Glomerular endothelial cell (primary cell): ENCODE measurements around the gene FHIT. TPM values are rescaled to one million over a fixed set of nuclear protein-coding genes. Genes with fewer than 3 reads are reported as not detected.
"Not testable (repeated sequence)": the region's sequence is repeated elsewhere in the genome, so short reads cannot be mapped to it uniquely, and the experiment has no call there.

Source experiments
- DNase-seq: peaks from one replicate; pipeline ENCODE4 v3.0.0-alpha.2; 2011; ENCODE audit warnings: low read depth, low spot score; ENCODE audit errors: extremely low read depth
- total RNA-seq: library from RNA; depleted of rRNA; stranded (reverse); fragments of >200 nt; gene quantifications from 2 replicates; pipeline ENCODE4 v1.2.3, GENCODE V29; 2015

The FHIT gene
- total RNA-seq, 1 donor from 2014 or later = 8.1 TPM

GRCh38 chr3:60949146-60949545, 302.1 kb downstream of the FHIT start:
- DNase-seq = no peak

DNA sequence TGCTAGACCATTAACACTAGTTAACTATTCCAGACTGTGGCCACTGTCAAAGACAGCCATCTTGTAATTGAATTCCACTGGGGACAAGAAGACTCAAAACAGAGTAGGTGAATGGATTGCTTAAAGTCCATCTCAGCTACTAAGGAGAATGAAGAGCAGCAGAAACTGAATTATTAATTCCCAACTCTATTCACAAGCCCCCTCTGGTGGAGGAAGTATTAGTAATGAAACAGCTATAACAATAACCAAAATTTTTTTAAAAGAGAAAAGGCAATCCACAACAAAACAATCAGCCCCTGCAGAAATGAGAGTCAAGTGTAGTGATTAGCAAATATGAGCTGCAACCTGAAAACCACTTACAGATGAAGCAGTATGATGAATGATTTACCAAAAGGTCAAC, 302.8 kb downstream of the FHIT start:
- no peak for DNase-seq

GRCh38 chr3:60935709-60936108, 315.5 kb downstream of the FHIT start:
- DNase-seq = no peak

DNA sequence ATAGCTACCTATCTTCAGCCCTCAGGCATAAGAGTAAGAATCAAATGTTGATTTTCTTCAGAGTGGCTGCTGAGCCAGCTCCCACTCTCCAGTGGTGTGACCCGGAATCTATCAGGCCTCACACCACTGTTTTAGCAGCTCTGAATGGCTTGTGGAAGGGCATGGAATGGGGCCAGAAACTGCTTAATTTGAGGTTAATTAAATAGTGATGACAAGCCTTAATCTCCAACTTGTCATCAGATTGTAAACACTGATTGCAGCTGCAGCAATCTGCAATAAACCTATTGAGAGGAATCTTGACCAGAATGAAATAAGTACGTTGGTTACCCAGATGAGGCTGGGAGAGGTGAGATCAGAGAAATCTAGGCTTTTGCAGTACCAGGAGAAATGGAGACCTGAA, 317.4 kb downstream of the FHIT start:
- DNase-seq = no peak

DNA sequence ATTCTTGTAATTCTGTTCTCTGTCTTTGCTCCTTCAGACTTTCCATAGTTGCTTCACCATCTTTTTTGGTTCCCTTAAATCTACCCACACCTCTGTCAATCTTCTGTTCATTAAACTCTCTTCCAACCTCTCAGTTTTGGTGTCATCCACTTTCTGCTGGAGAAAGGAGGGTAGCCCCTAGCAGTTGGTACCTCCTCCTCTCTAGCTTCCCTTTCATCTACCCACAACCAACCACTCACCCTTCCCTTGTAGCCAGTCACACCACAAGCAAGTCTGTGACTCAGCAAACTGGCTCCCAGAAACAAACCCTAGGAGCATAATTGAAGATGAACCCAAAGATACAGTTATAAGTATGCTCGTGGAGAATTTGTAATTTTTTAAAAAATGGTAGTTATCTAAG, 318.6 kb downstream of the FHIT start:
- no peak for DNase-seq

DNA sequence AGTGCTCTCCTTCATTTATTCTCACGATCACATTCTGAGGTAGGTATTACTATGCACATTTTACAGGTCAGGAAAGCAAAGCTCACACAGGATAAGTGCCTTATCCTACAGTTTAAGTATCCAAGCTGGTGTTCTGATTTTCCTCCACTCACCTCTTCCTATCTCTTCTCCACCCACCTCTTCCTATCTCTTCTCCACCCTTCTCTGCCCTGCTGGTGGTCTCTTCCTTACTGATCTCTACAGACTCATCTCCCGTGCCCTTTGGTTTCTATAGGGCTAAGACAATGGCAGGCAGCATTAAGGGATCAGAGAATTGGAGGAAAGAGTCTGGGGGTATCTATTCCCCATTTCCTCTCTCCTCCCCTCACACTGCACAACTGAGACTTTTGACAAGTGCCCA, 319.1 kb downstream of the FHIT start:
- DNase-seq = no peak

GRCh38 chr3:60931452-60931851, 319.8 kb downstream of the FHIT start:
- DNase-seq = no peak

GRCh38 chr3:60920519-60920918, 330.7 kb downstream of the FHIT start:
- DNase-seq = no peak

DNA sequence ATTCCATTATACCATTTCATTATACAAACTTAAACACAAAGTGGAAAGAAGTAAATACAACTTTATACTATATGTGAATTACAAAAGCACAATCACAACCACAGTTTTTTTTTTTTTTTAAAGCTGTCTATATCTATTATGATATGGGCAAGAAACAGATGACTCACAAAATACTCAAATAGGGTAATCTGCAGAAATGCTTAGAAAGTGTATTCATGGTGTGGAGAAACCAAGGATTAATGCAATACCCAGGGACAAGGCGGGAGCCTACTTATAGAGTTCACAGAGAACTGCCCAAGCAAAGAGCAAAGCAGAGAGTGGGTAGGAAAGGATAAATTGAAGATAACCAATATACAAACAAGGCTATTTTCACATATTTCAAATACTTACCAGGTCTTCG, 332.0 kb downstream of the FHIT start:
- DNase-seq = no peak

DNA sequence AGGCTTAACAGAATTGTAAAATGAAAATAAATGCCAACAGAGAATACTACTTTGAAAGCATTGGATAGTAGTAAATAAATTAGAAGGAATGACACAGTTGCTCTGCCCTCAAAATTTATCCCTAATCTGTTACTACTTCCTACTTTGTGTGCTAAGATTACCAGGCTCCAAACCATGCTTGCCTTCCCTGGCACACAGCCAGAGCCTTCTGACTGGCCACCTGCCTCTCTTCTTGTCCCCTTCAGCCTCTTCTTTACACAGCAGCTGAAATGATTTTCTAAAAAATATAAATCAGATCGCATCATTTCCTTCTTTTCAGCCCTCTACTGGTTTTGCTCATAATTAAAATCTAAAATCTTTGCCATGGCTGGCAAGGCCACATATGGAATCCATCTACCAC, 334.1 kb downstream of the FHIT start:
- no peak for DNase-seq

GRCh38 chr3:60916546-60916945, 334.7 kb downstream of the FHIT start:
- DNase-seq = no peak

DNA sequence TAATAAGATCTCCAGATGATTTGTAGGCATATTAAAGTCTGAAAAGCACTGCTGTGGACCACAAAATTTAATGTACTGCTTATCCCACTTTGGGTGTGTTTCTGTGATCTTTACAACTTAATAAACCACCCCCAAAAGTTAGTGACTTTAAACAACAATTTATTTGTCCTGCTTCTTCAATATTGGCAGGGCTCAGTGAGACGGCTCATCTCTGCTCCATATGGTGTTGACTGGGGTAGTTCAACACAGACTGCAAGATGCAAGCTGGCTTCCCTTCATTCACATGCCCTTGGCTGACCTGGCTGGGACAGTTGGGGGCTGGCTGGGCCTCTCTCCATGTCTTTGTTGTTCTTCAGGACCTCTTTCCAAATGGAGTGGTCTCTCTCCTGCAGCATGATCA, 337.8 kb downstream of the FHIT start:
- DNase-seq = no peak

- DNase-seq = no peak
Observed at GRCh38 chr3:60912876-60913275, 338.4 kb downstream of the FHIT start.

DNA sequence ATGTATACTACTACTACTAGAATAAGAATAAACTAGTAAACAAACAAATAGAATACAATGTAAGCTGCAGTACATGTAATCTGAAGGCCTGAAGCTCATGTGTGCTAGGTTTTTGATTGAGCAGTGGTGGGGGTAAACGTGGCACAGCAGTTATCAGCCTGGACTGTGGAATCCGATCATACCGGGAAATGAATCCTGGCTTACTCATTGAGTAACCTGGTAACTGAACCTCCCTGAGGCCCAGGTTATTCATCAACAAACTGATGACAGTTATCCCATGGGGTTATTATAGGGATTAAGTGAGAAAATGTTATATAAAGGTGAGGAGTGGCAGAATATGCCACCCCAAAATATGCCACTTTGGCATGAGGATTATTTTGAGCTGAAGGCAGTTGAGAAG, 339.1 kb downstream of the FHIT start:
- no peak for DNase-seq

DNA sequence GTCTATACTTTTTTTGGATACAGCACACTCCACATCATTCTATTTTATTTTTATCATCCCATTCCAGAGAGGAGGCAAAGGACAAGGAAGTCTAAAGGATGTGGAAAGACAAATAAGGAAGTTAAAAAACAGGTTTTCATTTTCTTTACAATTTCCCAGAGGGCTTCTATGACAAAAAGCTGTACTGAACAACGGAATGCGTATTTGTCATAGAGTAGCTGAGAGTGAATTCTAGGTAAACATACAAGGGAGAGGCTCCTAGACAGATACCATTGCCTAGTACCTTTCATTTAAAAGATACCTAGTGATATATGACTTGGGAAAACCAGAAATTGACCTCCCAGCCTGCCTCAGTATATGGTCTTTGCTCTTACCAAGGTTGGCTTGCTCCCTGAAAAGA, 341.7 kb downstream of the FHIT start:
- no peak for DNase-seq

- no peak for DNase-seq
Observed at GRCh38 chr3:60906283-60906682, 345.0 kb downstream of the FHIT start.

DNA sequence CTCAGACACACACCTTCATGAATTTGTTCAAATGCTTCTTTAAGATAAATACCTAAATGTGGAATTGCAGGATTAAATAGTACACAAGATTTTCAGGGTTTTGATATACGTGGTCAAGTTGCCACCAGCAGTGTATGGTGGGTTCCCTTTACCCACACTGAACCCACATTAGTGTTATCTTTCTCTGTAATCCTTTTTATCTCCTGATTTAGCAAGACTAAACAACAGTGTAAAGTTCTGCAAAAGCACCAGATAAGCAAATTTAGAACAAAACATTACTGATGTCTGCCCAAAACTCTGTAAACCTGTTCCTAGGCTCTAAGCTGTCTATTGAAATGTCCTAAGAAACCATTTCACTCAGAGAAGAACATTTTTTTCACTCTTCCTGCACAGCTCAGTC, 352.9 kb downstream of the FHIT start:
- no peak for DNase-seq

DNA sequence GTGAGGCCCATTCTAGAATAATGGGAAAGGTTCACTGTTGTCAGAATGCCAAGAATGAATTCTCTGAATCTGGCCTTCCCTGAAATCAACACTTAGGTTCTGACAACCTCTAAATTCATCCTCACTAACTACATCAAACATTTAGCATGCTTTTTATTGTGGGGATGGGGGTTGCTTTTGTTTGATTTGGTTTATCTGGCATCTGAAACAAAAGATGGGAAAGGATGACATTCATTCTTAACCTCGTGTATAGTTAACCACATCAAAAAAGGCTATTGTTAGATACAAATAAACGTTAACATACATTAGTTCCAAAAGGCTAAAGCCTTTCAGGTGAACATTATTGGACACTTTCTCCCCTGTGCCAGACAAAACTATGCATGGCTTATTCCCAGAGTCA, 357.3 kb downstream of the FHIT start:
- DNase-seq = no peak

- no peak for DNase-seq
Observed at GRCh38 chr3:60890226-60890625, 361.0 kb downstream of the FHIT start.

DNA sequence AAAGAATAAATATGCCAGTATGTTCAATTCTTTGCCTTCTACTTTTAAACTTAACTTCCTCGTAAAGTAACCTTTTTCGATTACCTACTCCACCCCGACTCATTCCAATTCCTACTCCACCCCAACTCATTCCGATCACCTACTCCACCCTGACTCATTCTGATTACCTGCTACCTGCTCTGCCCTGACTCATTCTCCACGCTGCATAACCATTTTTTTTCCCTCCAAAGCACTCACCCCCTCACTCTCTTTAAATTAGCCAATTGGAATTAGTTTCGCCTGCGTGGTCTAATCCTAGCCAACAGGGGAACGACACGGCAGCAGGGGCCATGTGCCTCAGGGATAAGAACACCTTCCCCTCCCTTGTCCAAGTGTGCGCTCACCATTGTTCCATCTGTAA, 362.3 kb downstream of the FHIT start:
- not testable (repeated sequence) for DNase-seq

DNA sequence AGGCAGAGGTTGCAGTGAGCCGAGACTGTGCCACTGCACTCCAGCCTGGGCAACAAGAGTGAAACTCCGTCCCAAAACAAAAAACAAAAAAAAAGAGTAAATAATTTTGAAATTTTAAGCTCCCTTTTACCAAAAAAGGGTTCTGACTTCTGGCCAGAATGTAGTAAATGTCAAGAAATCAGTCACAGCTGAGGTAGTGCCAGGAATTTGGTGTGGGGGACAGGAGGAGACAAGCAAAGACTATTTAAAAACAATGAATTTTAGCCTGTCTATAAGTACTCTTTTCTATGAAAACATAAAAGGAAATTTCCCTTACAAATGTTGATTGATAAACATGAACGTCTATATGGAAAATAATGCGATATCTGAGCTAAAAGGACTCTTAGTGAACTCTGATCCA, 363.7 kb downstream of the FHIT start:
- DNase-seq = no peak

DNA sequence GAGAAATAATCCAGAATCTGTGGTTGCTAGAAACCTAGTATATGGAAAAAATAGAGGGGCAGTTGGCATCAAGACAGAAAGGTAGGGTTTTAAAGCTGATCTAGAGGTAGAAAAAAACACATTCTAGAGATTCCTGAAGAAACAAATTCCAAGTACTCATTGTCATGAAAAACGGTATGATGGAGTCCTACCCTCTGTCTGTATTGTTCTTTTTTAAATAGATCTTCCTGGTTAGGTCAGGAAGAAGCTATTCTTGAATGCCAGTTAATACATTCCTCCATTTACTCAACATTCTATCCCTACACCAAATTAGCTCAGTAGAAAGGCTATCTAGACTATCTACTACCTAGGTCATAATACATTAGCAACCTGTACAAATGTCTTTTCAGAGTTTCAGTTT, 364.7 kb downstream of the FHIT start:
- no peak for DNase-seq

- DNase-seq = no peak
Observed at GRCh38 chr3:60884005-60884404, 367.2 kb downstream of the FHIT start.

DNA sequence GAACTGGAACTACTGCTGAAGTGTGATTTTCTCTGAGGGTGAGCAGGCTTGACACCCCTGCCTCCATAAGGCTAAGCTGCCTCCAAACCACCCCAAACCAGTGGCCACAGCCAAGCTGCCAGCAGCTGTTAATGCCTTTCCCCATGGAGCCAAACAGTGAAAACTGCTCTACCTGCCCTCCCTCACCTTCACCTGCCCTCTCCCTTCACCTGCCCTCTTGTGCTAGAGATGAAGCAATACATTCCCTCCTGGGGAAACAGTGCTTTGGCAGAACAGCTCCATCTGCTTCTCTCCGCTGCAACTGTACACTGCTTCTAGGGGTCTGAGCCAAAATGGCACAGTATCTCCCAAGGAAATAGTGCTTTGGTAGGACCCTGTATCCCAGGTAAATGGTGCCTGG, 374.1 kb downstream of the FHIT start:
- DNase-seq = no peak
